Gastroesophageal sphincter (tissue), 3 donors: ENCODE results near the gene TMEM203.

Experiments
- CTCF ChIP-seq, 4 experiments: fragments of 200-600 bp in 2 of 4; fragments of 450-650 bp in 2 of 4; sonication (generic) in 1 of 4; IDR thresholded peaks; one replicate each; pipeline ENCODE4 v1.5.1; 2017 to 2019; ENCODE audit warnings: antibody characterized with exemption in 4 of 4, mild to moderate bottlenecking in 2 of 4, moderate library complexity in 2 of 4
- EP300 ChIP-seq: sonication (generic); formaldehyde crosslinking; IDR thresholded peaks from one replicate; pipeline ENCODE4 v1.6.1; 2017; ENCODE audit warnings: antibody characterized with exemption, mild to moderate bottlenecking
- POLR2A ChIP-seq, 2 donors: fragments of 450-650 bp; IDR thresholded peaks; one replicate each; pipeline ENCODE4 v1.6.1; 2017; ENCODE audit warnings: antibody characterized with exemption in 2 of 2, mild to moderate bottlenecking in 2 of 2, moderate library complexity in 1 of 2
- POLR2AphosphoS5 ChIP-seq: sonication (generic); formaldehyde crosslinking; IDR thresholded peaks from one replicate; pipeline ENCODE4 v1.6.1; 2017; ENCODE audit warnings: antibody characterized with exemption

GRCh38 chr9:137181680-137182079 is 23.8 kb downstream of the TMEM203 start:
- no peak for TF ChIP-seq CTCF (IDR thresholded peaks at IDR 0.05)
- no peak for TF ChIP-seq POLR2A (IDR thresholded peaks at IDR 0.05)
- TF ChIP-seq EP300, result no peak
- TF ChIP-seq POLR2AphosphoS5, result no peak
